ENCODE data around the gene EGFLAM.
"Not testable (repeated sequence)": the region's sequence is repeated elsewhere in the genome, so short reads cannot be mapped to it uniquely, and the experiment has no call there.

The EGFLAM gene

DNA sequence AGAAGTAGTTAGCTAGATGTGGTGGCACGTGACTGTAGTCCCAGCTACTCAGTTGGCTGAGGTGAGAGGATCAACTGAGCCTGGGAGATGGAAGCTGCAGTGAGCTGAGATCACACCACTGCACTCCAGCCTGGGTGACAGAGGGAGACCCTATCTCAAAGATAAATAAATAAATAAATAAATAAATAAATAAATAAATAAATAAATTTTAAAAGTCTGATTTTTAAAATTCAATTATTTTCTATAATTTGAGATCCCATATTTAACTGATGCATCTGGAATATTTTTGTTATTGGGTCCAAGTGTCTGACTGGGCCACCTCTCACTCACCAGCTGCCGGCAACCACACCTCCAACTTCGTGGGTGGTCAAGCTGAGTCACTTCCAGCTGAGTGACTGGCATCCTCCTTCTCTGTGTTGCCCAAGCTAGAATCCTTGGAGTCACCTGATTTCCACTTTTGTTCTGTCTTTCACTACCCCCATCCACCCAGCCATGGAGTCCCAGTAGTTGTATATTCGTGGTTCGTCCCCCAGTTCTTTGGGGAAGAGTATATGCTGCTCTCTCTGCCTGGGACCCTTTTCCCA is 70.9 kb downstream of the EGFLAM start:
- no peak for DNase-seq (ENCODE audit: low read depth in 2 of 3, low spot score in 2 of 3)

DNA sequence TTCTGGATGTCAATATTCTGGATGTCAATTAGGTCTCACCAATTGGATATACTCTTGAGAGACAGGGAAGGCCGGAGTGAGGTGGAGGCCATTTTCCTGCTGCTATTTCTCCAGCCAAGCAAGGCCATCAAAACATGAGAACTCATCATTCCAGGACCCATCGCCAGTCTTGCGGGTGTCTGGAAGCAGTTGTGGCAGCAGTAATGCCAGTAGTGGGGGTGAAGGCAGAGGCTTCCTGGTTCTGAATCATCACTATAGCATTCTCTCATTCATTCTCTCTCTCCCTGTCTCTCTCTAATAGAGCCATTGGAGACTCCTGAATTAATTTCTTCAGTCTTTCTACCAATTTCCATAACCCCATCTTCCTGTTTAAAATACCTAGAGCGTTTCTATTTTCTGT is 71.8 kb downstream of the EGFLAM start:
- DNase-seq (ENCODE audit: low read depth in 2 of 3, low spot score in 2 of 3), result no peak

DNA sequence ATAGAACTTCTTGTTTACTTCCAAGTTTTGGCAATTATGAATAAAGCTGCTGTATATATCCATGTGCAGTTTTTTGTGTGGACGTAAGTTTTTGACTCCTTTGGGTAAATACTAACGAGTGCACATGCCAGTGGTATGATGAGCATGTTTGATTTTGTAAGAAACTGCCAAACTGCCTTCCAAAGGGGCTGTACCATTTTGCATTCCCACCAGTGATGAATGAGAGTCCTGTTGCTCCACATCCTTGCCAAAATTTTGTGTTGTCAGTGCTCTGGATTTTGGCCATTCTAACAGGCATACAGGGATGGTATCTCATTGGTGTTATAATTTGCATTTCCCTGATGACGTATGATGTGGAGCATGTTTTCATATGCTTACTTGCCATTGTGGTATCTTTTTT is 73.5 kb downstream of the EGFLAM start:
- DNase-seq (ENCODE audit: low read depth in 2 of 3, low spot score in 2 of 3), result no peak

GRCh38 chr5:38333181-38333580 is 74.8 kb downstream of the EGFLAM start:
- not testable (repeated sequence) for DNase-seq (ENCODE audit: low read depth in 2 of 3, low spot score in 2 of 3)

GRCh38 chr5:38338455-38338854 is 80.1 kb downstream of the EGFLAM start:
- DNase-seq (ENCODE audit: low read depth in 2 of 3, low spot score in 2 of 3), result no peak

GRCh38 chr5:38339446-38339845 is 81.1 kb downstream of the EGFLAM start:
- DNase-seq (ENCODE audit: low read depth in 2 of 3, low spot score in 2 of 3), result no peak

GRCh38 chr5:38341056-38341455 is 82.7 kb downstream of the EGFLAM start:
- DNase-seq (ENCODE audit: low read depth in 2 of 3, low spot score in 2 of 3), result no peak

DNA sequence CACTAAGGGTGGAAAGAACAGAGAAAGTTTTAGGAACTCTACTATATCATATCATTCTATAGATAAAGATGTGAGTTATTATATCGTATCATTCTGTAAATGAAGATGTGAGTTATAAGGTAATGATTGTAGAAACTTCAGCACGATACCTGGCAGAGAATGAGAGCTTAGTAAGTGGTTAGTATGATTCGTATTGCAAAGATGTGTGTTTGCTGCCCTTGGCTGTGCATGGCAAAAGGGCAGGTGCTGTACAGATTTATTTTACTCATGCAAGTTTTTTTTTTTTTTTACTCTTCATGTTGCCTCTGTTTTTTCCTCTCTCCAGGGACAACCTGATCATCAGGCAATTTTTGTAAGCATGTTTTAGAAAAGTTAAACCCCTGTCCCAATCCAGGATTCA is 83.3 kb downstream of the EGFLAM start:
- no peak for DNase-seq (ENCODE audit: low read depth in 2 of 3, low spot score in 2 of 3)

DNA sequence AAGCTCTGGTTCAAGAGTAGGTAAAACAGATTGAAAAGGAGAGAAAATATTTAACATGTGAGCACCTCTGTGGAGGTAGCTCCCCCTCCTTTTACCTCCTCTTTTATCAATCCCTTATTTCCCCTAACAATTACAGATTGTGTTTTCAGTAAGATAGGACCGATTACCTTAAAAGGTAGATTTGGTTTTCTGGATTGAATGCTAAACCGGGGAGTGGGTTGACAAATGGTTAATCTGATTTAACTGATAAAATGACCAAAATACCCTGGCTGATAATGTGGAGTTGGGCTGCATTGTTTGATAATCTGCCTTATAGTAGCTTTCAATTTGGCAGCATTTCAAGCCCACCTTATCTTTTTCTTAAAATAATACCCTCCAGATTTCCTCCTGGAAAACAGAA is 83.9 kb downstream of the EGFLAM start:
- no peak for DNase-seq (ENCODE audit: low read depth in 2 of 3, low spot score in 2 of 3)

DNA sequence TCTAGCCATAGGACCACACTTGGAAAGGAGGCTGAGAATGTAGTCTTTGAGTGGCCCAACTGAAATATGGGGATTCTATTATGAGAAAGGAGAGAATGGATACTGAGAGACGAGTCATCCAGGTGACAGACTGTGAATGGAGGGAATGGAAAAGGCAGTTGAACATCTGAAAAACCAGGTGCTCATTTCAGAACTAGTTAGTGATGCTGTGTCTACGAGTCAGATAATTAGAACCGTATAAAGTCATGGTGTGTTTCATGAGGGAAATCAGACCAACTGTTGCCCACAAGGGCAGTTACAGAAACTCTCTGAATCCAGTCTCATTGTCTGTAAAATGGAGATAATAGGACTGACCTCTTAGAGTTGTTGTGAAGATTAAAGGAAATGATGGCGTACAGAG is 86.5 kb downstream of the EGFLAM start:
- DNase-seq (ENCODE audit: low read depth in 2 of 3, low spot score in 2 of 3), result no peak

DNA sequence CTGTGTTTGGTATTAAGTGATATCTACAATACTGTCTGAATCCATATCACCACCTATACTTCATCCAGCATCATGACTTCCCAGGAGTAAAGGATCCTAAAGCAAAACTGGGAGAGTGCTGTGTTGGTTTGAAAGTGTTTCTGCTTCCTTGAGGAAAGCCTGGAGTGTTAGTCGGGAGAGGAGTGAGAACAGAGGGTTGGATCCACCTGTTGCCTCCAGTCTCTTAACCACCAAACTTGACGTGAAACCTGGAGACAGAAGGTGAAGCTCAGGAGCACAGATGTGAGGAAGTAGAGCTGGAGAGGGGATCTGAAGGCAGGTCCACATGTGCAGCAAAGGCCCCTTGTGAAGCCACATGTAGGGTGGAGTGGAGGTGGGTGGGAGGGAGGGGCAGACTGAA is 88.2 kb downstream of the EGFLAM start:
- DNase-seq (ENCODE audit: low read depth in 2 of 3, low spot score in 2 of 3), result no peak

- DNase-seq (ENCODE audit: low read depth in 2 of 3, low spot score in 2 of 3), result no peak
These were observed 88.8 kb downstream of the EGFLAM start for GRCh38 chr5:38347040-38347763.

- DNase-seq (ENCODE audit: low read depth in 2 of 3, low spot score in 2 of 3), result no peak
These were observed 89.5 kb downstream of the EGFLAM start for GRCh38 chr5:38347896-38348295.

GRCh38 chr5:38360323-38361061 is 102.1 kb downstream of the EGFLAM start:
- no peak for DNase-seq (ENCODE audit: low read depth in 2 of 3, low spot score in 2 of 3)

DNA sequence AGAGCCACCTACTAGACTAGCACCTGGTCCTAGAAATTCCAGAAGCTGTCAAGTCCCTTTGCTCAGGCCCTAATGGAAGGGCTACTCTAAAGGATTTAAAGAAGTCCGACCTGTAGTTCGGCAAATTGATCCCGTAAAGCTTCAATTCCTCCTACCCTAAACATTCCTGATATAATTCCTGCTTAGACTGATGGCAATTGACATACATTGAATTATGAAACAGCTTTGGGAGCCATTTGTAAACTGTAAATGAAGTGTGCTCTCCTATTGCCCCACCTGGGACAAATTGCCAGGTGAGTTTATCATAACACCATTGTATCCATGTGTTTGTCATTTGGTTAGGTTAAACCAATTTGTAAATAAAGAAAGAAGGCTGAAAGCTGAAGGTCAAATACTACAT is 104.4 kb downstream of the EGFLAM start:
- DNase-seq (ENCODE audit: low read depth in 2 of 3, low spot score in 2 of 3), result no peak

GRCh38 chr5:38364825-38365224 is 106.5 kb downstream of the EGFLAM start:
- DNase-seq (ENCODE audit: low read depth in 2 of 3, low spot score in 2 of 3), result no peak

DNA sequence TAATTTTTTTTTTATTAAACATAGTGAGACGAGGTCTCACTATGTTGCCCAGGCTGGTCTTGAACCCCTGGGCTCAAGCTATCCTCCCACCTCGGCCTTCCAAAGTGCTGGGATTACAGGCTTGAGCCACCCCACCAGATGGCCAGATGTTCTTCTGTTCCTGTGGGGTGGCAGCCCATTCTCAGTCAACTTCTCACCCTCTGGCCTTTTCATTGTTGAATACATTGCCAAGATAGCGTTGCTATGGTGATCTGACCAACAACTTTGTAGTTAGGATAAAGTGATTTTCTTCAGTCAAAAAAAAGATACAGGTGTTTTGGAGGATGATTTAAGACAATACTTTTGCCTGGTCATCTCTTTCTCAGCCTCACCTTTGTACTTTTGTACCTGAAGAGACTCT is 109.1 kb downstream of the EGFLAM start:
- no peak for DNase-seq (ENCODE audit: low read depth in 2 of 3, low spot score in 2 of 3)

DNA sequence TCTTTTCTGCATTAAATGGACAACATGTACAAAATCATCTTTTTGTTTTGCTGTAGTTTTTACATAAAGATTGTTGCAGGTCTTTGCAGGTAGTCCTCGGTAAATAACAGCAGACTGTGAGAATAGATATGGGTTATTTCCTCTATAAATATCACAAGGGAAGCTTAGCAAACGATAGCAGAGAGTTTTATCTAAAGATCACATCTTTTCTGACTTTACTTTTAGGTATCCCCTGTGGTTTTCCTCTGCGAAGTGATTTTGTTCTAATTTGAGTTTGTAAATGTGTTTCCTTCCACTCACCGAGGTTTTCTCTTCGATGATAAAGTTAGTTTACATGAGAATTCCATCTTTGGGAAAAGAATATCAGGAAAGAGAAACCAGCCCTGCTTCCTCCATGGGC is 109.6 kb downstream of the EGFLAM start:
- DNase-seq (ENCODE audit: low read depth in 2 of 3, low spot score in 2 of 3), result no peak

DNA sequence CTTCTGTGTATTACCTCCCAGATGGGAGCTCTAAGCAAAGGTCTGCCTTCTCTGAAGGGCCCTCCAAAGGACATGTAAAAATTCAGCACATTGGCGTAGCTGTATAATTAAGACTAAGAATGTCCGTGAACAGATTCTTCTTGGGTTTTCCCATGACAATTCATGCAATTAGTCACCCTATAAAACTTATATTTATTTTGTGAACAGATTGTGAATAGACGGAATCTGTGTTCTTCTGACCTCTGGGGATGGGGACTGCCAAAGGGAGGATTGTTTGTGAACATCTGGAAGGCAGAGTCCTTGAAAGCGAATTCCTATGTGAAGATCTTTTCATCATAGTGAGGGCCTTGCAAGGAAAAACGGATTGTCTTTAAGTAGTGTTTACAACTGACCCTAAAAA is 111.3 kb downstream of the EGFLAM start:
- DNase-seq (ENCODE audit: low read depth in 2 of 3, low spot score in 2 of 3), result no peak

GRCh38 chr5:38370358-38371100 is 112.2 kb downstream of the EGFLAM start:
- DNase-seq (ENCODE audit: low read depth in 2 of 3, low spot score in 2 of 3), result no peak

DNA sequence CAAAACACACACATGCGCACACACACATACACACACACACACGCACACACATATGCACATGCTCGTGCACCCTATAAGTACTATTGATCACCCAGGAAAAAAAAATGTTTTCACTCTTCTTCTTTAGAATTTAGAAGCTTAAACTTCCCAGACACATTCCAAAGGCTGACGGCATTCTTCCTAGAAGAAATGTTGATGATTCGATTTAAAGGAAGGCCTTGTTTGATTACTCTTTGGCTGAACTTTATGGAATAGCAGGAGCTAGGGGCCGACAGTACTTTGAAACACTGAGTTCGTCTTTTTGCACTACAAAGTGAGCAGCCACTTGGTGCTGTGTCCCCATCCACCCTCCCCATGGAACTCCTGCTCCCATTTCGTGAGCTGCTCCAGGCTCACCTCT is 113.2 kb downstream of the EGFLAM start:
- DNase-seq (ENCODE audit: low read depth in 2 of 3, low spot score in 2 of 3), result no peak

DNA sequence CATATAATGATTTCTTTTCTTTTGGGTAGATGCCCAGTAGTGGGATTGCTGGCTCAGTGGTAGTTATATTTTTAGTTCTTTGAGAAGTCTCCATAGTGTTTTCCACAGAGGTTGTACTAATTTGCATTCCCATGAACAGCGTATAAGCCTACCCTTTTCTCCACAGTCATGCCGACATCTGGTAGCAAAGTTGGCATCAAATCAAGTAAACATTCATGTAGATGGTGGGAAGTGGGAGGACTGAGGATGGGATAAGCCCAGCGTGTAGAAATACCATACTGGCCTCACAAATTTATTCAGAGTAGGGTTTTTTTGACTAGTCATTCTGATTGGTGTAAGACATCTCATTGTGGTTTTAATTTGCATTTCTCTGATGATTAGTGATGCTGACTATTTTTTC is 115.4 kb downstream of the EGFLAM start:
- no peak for DNase-seq (ENCODE audit: low read depth in 2 of 3, low spot score in 2 of 3)
